Stimulated activated effector memory CD8-positive, alpha-beta T cell treated with anti-CD3 and anti-CD28 coated beads, Interleukin-12 subunit alpha, Interleukin-12 subunit beta, amount 100 ng/mL, for 72 hours (primary cell): ENCODE measurements around the gene ZCRB1.

Experiments
- ATAC-seq: fragments of 150-1000 bp; cut with Tn5 transposase; 2 replicates; pipeline ENCODE4 v1.10.0; 2021
- DNase-seq, 2 donors: peaks; one replicate each; pipeline ENCODE4 v3.0.0; 2021 to 2022; ENCODE audit warnings: low spot score in 2 of 2
- H3K27ac Mint-ChIP-seq: one replicate; pipeline ENCODE4 v1.8.0; 2022; ENCODE audit warnings: mild to moderate bottlenecking, mixed read lengths
- H3K36me3 Mint-ChIP-seq: one replicate; pipeline ENCODE4 v1.8.0; 2022; ENCODE audit warnings: mild to moderate bottlenecking, mixed read lengths
- H3K4me1 Mint-ChIP-seq: one replicate; pipeline ENCODE4 v1.8.0; 2022; ENCODE audit warnings: mixed read lengths
- H3K4me3 Mint-ChIP-seq: one replicate; pipeline ENCODE4 v1.8.0; 2022; ENCODE audit warnings: mild to moderate bottlenecking, mixed read lengths
- H3K9me3 Mint-ChIP-seq: one replicate; pipeline ENCODE4 v1.8.0; 2022; ENCODE audit warnings: mixed read lengths

The ZCRB1 gene

GRCh38 chr12:42273706-42274105 is 52.2 kb downstream of the ZCRB1 start:
- DNase-seq (no peak), ATAC-seq (no peak)
- Mint-ChIP-seq H3K9me3 (no peaks in the 10 kb centered on the region), H3K27ac (no peak overlapping the region), H3K4me1 (peaks cover 7% of the 10 kb centered on the region), H3K4me3 (no peak overlapping the region), H3K36me3 (no peaks in the 10 kb centered on the region)

- Mint-ChIP-seq H3K27ac (no peak overlapping the region), H3K9me3 (no peaks in the 10 kb centered on the region), H3K4me1 (peaks cover 7% of the 10 kb centered on the region), H3K4me3 (no peak overlapping the region), H3K36me3 (no peaks in the 10 kb centered on the region)
- ATAC-seq, result no peak
- no peak for DNase-seq
These were observed 55.3 kb downstream of the ZCRB1 start for GRCh38 chr12:42270596-42270995.

GRCh38 chr12:42267413-42268190 is 58.3 kb downstream of the ZCRB1 start:
- H3K9me3 Mint-ChIP-seq, result no peaks in the 10 kb centered on the region
- no peak for ATAC-seq
- H3K27ac Mint-ChIP-seq, result no peak overlapping the region
- no peak overlapping the region for H3K4me3 Mint-ChIP-seq
- peaks cover 7% of the 10 kb centered on the region for H3K4me1 Mint-ChIP-seq
- no peak for DNase-seq
- no peaks in the 10 kb centered on the region for H3K36me3 Mint-ChIP-seq

- DNase-seq (no peak), ATAC-seq (no peak)
- no peaks in the 10 kb centered on the region for H3K36me3 Mint-ChIP-seq
- H3K4me1 Mint-ChIP-seq, result peaks cover 7% of the 10 kb centered on the region
- H3K27ac Mint-ChIP-seq, result no peak overlapping the region
- no peaks in the 10 kb centered on the region for H3K9me3 Mint-ChIP-seq
- no peak overlapping the region for H3K4me3 Mint-ChIP-seq
These were observed 59.2 kb downstream of the ZCRB1 start for GRCh38 chr12:42266579-42267230.

GRCh38 chr12:42262271-42262670 is 63.6 kb downstream of the ZCRB1 start:
- no peak for ATAC-seq
- Mint-ChIP-seq H3K36me3 (no peaks in the 10 kb centered on the region), H3K4me3 (no peak overlapping the region), H3K4me1 (no peaks in the 10 kb centered on the region), H3K9me3 (peaks cover 2% of the 10 kb centered on the region), H3K27ac (no peak overlapping the region)
- DNase-seq, result no peak
